Fibroblast of the aortic adventitia (primary cell): Measurements from ENCODE around the gene CCDC136. TPM values are rescaled to one million over a fixed set of nuclear protein-coding genes. Genes with fewer than 3 reads are reported as not detected.

ENCODE experiments used
- DNase-seq: peaks from one replicate; pipeline ENCODE4 v3.0.0-alpha.2; 2010; ENCODE audit warnings: low read depth
- H3K4me3 ChIP-seq: 2 replicates; pipeline ENCODE4 v1.5.1; 2011; ENCODE audit warnings: low read depth, mild to moderate bottlenecking, control low read depth, low read length, moderate library complexity
- total RNA-seq: library from RNA; depleted of rRNA; stranded (reverse); fragments of >200 nt; gene quantifications from 2 replicates; pipeline ENCODE4 v1.2.3, GENCODE V29; 2012; ENCODE audit warnings: low replicate concordance
- TF ChIP-seq, protein P1 (sequence below): IDR thresholded peaks from 2 replicates; pipeline ENCODE4 v1.5.1; 2011; ENCODE audit warnings: mild to moderate bottlenecking, low read length, control low read depth, inconsistent platforms; ENCODE audit not compliant: insufficient read depth

The CCDC136 gene
- total RNA-seq, 1 donor = 9.9 TPM

DNA sequence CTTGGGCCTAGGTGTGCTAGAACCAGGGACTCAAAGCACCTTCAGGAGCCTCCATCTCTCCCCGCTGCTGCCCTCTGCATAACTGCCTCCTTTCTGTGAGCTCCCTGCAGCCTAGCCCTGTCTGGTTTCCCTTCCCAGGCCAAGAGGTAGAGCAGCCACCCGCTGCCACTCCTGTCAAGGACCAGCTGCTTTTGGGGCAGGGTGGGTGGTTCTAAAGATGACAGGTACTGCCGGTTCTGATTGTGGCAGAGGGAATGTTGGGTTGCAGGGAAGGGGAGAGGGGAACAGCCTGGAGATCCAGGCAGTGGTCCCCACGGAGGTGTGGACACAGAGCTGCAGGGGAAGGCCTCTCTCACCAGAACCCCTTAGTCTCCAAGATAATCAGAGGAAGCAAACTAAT lies 34.7 kb downstream of the CCDC136 start:
- no peak for DNase-seq
- TF ChIP-seq, protein P1, sequence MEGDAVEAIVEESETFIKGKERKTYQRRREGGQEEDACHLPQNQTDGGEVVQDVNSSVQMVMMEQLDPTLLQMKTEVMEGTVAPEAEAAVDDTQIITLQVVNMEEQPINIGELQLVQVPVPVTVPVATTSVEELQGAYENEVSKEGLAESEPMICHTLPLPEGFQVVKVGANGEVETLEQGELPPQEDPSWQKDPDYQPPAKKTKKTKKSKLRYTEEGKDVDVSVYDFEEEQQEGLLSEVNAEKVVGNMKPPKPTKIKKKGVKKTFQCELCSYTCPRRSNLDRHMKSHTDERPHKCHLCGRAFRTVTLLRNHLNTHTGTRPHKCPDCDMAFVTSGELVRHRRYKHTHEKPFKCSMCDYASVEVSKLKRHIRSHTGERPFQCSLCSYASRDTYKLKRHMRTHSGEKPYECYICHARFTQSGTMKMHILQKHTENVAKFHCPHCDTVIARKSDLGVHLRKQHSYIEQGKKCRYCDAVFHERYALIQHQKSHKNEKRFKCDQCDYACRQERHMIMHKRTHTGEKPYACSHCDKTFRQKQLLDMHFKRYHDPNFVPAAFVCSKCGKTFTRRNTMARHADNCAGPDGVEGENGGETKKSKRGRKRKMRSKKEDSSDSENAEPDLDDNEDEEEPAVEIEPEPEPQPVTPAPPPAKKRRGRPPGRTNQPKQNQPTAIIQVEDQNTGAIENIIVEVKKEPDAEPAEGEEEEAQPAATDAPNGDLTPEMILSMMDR = no peak
- H3K4me3 ChIP-seq = no peak overlapping the region

DNA sequence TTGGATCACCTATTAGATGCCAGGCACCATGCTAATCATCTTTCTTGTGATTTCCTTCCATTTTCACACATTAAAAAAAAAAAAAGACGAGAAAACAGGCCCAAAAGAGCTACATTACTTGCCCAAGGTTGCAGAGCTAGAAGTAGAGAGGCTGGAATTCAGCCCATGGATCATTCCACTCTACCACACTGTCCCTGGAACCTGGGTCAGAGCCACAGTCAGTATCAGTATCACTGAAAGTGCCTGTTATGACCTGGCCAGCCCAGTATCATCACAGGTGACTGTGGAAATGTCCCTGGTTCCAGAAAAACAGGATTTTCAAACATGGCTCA lies 35.1 kb downstream of the CCDC136 start:
- no peak overlapping the region for H3K4me3 ChIP-seq
- TF ChIP-seq, protein P1 = no peak

DNA sequence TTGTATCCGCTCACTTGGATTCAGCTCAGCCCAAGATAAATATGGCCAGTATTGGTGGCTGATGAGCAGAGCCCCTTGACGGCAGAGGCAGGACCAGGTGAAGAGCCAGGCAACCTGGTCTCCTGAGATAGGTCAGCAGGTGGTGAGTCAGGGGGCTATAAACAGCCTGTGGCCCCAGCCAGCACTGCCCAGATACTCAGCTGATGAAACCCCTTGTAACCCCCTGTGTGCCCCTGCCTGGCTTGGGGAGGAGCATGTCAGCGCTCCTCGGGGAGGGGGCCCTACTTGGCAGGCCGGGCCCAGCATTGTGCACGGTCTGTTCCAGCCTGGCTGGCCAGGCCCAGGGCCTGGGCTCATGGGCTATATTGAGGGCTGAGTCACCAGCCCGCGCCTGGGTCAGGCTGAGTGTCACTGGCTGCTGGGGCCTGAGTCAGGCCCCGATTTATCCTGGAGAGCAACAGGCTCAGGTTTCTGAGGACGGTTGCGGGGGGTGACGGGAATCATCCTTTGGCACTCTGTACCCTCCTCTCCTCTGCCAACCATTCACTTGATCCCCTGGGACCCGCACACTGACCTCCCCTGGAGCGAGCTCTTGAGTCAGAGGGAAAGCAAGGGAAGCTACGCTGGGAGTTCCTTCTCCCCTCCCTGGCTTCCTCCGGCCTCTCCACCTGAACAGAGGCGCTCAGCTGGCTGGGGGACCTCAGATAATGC lies 35.6 kb downstream of the CCDC136 start:
- TF ChIP-seq, protein P1 = no peak
- no peak overlapping the region for H3K4me3 ChIP-seq
- peak; percentile 89 for DNase-seq

More for the DNA sequence above, 35.1 kb downstream of the CCDC136 start:
- DNase-seq = no peak

DNA sequence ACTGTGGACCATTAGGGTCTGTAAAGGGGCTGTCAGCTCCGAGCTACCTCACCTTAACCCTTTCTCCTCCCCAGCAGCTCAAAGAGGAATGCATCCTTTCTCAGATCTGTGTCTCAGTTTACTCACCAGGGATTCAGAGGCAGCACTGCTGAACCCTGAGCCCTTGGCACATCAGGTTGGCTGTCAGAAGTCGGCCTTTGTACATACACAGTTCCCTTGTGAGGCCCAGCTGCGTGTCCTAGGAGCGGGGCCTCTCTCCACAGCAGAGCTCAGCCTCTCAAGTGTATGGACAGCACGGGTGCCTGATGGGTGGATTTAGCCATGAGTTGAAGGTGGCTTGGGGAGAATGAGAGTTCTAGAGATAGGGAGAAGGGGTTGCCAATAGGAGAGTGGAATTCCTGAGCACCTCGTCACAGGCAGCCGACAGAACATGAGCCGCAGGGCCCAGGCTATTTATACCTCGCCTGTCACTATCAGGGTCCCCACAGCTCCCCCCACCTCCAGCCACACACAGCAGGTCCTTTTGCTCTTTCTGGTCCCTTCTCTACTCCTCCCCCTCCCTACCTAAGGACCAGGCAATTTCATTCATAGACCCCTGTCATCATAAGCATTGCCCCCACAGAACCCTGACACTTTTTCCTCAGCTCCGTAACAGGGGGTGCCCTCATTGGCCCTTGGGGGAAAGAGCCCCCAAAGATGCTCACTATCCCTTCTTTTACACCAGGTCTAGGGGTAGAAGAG lies 36.4 kb downstream of the CCDC136 start:
- peak overlapping the region; percentile 17 for H3K4me3 ChIP-seq
- DNase-seq = peak; percentile 89
- TF ChIP-seq, protein P1 = no peak

DNA sequence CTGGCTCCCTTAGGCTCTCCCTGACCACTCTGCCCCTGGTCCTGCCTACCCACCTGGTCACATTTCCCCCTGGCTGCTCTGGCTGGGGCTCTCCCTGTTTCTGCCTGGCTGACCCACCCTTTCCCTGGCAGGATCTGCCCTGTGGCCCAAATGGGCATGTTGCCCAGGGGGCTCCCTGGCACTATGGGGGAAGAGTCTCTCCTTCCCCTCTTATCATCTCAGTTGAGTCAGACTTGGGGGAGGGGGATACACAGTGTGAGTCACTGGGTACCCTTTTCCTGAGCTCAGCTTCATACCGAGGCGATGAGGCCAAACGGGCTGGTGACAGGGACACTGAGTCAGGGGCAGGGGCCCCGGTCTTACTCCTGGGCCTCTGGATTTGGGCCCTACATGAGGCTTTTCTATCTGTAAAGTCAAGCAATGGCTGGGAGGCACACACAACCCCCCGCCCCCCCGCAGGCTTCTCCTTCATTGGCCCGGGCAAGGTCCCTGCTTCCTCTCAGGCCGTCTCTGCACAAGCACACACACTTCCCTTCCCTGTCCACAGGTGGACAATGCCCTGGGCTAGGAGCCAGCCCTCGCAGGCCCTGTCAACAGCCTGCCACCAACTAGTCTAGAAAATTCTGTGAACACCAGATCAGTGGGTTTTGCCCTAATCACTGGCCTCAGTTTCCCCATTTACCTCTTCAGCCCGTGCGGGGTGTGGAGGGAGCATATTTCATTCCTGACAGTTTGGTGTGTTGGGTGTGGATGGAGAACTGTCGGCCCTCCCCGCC lies 37.8 kb downstream of the CCDC136 start:
- TF ChIP-seq, protein P1 = no peak
- peak; percentile 51 for DNase-seq
- H3K4me3 ChIP-seq = peak overlapping the region; percentile 51

DNA sequence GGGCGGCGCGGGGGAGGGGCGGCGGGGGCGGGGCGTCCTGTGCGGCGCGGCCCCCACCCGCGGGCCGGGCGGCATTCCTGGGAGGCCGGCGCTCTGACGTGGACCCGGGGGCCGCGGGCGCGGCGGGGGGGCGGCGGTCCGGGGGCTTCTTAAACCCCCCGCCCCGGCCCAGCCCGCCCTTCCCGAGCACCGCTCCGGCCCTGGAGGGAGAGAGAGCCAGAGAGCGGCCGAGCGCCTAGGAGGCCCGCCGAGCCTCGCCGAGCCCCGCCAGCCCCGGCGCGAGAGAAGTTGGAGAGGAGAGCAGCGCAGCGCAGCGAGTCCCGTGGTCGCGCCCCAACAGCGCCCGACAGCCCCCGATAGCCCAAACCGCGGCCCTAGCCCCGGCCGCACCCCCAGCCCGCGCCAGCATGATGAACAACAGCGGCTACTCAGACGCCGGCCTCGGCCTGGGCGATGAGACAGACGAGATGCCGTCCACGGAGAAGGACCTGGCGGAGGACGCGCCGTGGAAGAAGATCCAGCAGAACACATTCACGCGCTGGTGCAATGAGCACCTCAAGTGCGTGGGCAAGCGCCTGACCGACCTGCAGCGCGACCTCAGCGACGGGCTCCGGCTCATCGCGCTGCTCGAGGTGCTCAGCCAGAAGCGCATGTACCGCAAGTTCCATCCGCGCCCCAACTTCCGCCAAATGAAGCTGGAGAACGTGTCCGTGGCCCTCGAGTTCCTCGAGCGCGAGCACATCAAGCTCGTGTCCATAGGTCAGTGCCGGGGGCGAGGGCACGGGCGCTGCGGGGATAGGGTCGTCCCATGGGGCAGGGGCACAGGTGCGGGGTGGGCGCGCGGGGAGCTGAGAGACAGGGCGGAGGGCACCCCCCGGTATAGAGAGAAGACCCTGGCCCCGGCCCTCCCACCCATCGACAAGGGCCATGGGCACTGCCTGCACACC lies 38.7 kb downstream of the CCDC136 start, which contains the start of gene FLNC:
TSS of gene FLNC (plus strand) at position 176 of the 947 bp plus-strand sequence. CDS start at position 408, 232 bp downstream.
- peak; percentile 62 for DNase-seq
- TF ChIP-seq, protein P1 = no peak
- H3K4me3 ChIP-seq = peak within 1 kb of the TSS; percentile 90
